ENCODE measurements around the gene TMEM126A. TPM values are rescaled to one million over a fixed set of nuclear protein-coding genes. Genes with fewer than 3 reads are reported as not detected.

The TMEM126A gene
- total and polyA plus RNA-seq, 2 of the 13 experiments (the other 11 are each of a cell fraction or from before 2014, with no cell fraction given), result 59.5 to 66.9 TPM

DNA sequence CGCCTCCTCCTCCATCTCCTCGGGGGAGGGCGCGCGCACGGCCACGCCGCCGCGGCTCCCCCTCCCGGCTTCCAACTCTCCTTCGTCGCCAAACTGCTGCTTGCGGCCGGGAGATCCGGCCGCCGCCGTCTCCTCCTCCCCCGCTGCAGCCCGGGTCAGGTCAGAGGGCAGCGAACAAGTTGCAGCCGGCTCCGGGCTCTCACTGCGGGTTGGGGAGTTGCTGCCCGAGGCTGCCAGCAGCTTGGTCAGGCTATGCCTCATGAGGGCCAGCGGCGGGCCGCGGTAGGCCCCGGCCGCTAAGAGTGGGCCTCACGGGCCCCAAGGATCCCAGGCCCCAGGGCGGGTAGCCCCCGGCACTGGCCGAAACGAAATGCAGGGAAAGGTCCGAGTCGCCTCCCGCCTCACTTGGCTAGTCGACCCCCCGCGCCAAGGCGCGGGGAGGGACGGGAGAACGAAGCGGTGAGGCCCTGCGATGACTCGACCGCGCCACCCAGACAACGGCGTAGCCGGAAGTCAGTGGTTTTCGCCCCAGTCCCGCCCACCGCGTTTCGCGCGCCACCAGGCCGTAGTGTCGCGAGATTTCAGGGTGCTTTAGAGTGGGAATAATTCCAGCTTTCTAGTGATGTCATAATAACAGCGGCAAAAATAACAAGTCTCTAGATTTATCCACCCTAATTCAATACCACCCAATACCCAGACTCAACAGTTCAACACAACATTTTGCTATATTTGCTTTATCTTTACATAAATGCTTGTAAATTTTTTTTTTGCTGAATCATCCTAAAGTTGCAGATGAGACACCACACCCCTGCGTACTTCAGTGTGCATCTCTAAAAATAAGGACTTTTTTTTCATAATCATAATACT lies 17.1 kb downstream of the TMEM126A start, which contains the start of gene CREBZF (continued):
- TF ChIP-seq, protein P1, sequence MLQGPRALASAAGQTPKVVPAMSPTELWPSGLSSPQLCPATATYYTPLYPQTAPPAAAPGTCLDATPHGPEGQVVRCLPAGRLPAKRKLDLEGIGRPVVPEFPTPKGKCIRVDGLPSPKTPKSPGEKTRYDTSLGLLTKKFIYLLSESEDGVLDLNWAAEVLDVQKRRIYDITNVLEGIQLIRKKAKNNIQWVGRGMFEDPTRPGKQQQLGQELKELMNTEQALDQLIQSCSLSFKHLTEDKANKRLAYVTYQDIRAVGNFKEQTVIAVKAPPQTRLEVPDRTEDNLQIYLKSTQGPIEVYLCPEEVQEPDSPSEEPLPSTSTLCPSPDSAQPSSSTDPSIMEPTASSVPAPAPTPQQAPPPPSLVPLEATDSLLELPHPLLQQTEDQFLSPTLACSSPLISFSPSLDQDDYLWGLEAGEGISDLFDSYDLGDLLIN (CRISPR knock-in tag; IDR thresholded peaks at IDR 0.05; ENCODE audit: borderline replicate concordance), result 0 out of 2 replicates have a peak, but pooled peaks have one; percentile 77
- TF ChIP-seq SYNCRIP (IDR thresholded peaks at IDR 0.05; ENCODE audit: insufficient read depth, low read depth, low read length) (no peak), SP2 (CRISPR knock-in tag; IDR thresholded peaks at IDR 0.05) (peak; percentile 75), ZNF766 (CRISPR knock-in tag; IDR thresholded peaks at IDR 0.05; ENCODE audit: borderline replicate concordance) (peak; percentile 54; the same call in 1 of the 2 replicates), ZKSCAN8 (CRISPR knock-in tag; IDR thresholded peaks at IDR 0.05; ENCODE audit: borderline replicate concordance) (no peak), RARA (CRISPR knock-in tag; IDR thresholded peaks at IDR 0.05) (0 out of 2 replicates have a peak, but pooled peaks have one; percentile 19), POLR2G (IDR thresholded peaks at IDR 0.05; ENCODE audit: low read depth, low read length) (peak; percentile 97), ELF3 (CRISPR knock-in tag; IDR thresholded peaks at IDR 0.05) (peak; percentile 94), NFE2L1 (CRISPR knock-in tag; IDR thresholded peaks at IDR 0.05; ENCODE audit: borderline replicate concordance) (peak; percentile 86; the same call in 1 of the 2 replicates), GTF2F1 (IDR thresholded peaks at IDR 0.05; ENCODE audit: low read length) (no peak), ZNF235 (CRISPR knock-in tag; IDR thresholded peaks at IDR 0.05; ENCODE audit: borderline replicate concordance) (peak; percentile 94; the same call in 1 of the 2 replicates), TCF7L2 (IDR thresholded peaks at IDR 0.05; ENCODE audit: low read depth, low read length) (no peak), ZZZ3 (CRISPR knock-in tag; IDR thresholded peaks at IDR 0.05; ENCODE audit: borderline replicate concordance) (peak; percentile 92; the same call in 1 of the 2 replicates), GZF1 (CRISPR knock-in tag; IDR thresholded peaks at IDR 0.05) (peak; percentile 20; the same call in 1 of the 2 replicates), CAMTA2 (CRISPR knock-in tag; IDR thresholded peaks at IDR 0.05; ENCODE audit: borderline replicate concordance) (0 out of 2 replicates have a peak, but pooled peaks have one; percentile 56), NCOA1 (CRISPR knock-in tag; IDR thresholded peaks at IDR 0.05) (no peak), GABPB1 (CRISPR knock-in tag; IDR thresholded peaks at IDR 0.05) (peak; percentile 95), ELF4 (CRISPR knock-in tag; IDR thresholded peaks at IDR 0.05; ENCODE audit: borderline replicate concordance) (peak; percentile 70)
- TF ChIP-seq, protein P2, sequence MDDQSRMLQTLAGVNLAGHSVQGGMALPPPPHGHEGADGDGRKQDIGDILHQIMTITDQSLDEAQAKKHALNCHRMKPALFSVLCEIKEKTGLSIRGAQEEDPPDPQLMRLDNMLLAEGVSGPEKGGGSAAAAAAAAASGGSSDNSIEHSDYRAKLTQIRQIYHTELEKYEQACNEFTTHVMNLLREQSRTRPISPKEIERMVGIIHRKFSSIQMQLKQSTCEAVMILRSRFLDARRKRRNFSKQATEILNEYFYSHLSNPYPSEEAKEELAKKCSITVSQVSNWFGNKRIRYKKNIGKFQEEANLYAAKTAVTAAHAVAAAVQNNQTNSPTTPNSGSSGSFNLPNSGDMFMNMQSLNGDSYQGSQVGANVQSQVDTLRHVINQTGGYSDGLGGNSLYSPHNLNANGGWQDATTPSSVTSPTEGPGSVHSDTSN (CRISPR knock-in tag; IDR thresholded peaks at IDR 0.05; ENCODE audit: borderline replicate concordance), result peak; percentile 22; the same call in 1 of the 2 replicates
- TF ChIP-seq, protein P3, sequence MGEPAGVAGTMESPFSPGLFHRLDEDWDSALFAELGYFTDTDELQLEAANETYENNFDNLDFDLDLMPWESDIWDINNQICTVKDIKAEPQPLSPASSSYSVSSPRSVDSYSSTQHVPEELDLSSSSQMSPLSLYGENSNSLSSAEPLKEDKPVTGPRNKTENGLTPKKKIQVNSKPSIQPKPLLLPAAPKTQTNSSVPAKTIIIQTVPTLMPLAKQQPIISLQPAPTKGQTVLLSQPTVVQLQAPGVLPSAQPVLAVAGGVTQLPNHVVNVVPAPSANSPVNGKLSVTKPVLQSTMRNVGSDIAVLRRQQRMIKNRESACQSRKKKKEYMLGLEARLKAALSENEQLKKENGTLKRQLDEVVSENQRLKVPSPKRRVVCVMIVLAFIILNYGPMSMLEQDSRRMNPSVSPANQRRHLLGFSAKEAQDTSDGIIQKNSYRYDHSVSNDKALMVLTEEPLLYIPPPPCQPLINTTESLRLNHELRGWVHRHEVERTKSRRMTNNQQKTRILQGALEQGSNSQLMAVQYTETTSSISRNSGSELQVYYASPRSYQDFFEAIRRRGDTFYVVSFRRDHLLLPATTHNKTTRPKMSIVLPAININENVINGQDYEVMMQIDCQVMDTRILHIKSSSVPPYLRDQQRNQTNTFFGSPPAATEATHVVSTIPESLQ (CRISPR knock-in tag; conservative IDR thresholded peaks at IDR 0.05), result no peak
- TF ChIP-seq, protein P4, sequence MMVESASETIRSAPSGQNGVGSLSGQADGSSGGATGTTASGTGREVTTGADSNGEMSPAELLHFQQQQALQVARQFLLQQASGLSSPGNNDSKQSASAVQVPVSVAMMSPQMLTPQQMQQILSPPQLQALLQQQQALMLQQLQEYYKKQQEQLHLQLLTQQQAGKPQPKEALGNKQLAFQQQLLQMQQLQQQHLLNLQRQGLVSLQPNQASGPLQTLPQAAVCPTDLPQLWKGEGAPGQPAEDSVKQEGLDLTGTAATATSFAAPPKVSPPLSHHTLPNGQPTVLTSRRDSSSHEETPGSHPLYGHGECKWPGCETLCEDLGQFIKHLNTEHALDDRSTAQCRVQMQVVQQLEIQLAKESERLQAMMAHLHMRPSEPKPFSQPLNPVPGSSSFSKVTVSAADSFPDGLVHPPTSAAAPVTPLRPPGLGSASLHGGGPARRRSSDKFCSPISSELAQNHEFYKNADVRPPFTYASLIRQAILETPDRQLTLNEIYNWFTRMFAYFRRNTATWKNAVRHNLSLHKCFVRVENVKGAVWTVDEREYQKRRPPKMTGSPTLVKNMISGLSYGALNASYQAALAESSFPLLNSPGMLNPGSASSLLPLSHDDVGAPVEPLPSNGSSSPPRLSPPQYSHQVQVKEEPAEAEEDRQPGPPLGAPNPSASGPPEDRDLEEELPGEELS (CRISPR knock-in tag; IDR thresholded peaks at IDR 0.05), result peak; percentile 20; the same call in 1 of the 2 replicates
- TF ChIP-seq, protein P5, sequence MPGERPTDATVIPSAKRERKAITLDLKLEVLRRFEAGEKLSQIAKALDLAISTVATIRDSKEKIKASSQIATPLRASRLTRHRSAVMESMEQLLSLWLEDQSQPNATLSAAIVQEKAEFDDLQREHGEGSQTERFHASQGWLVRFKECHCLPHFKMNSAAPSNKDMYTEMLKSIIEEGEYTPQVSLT (CRISPR knock-in tag; IDR thresholded peaks at IDR 0.05; ENCODE audit: borderline replicate concordance, low read depth), result no peak

All from HepG2 (cell line).